Uterus (tissue), 2 donors: ENCODE measurements around the gene PIP5K1C.

Experiments used
- CTCF ChIP-seq, 4 experiments: fragments of 200-600 bp in 2 of 4; fragments of 450-650 bp in 2 of 4; sonication (generic) in 2 of 4; IDR thresholded peaks; one replicate each; pipeline ENCODE4 v1.5.1; 2016 to 2019; ENCODE audit warnings: antibody characterized with exemption in 4 of 4, mild to moderate bottlenecking in 2 of 4, moderate library complexity in 1 of 4
- POLR2A ChIP-seq, 2 donors: fragments of 450-650 bp; IDR thresholded peaks; one replicate each; pipeline ENCODE4 v1.6.1; 2016; ENCODE audit warnings: antibody characterized with exemption in 2 of 2, mild to moderate bottlenecking in 1 of 2, moderate library complexity in 1 of 2

DNA sequence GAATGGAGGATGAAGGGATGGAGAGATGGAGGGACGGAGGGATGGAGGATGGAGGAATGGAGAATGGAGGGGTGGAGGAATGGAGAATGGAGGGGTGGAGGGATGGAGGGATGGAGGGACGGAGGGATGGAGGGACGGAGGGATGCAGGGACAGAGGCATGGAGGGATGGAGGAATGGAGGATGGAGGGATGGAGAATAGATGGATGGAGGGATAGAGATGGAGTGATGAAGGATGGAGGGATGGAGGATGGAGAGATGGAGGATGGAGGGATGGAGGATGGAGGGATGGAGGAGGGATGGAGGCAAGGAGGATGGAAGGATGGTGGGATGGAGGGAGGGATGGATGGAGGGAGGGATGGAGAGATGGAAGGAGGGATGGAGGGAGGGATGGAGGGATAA lies 22.1 kb downstream of the PIP5K1C start:
- TF ChIP-seq CTCF (IDR thresholded peaks at IDR 0.05) = no peak
- no peak for TF ChIP-seq POLR2A (IDR thresholded peaks at IDR 0.05)
